GM12878 (cell line): ENCODE data around the gene PHF10. TPM values are rescaled to one million over a fixed set of nuclear protein-coding genes. Genes with fewer than 3 reads are reported as not detected.

Experiments
- MEF2B ChIP-seq: fragments of 450-650 bp; IDR thresholded peaks from 2 replicates; pipeline ENCODE4 v1.6.1; 2018; ENCODE audit warnings: mild to moderate bottlenecking, moderate library complexity; ENCODE audit not compliant: partially characterized antibody, poor library complexity, severe bottlenecking
- NFXL1 ChIP-seq: fragments of 450-650 bp; IDR thresholded peaks from 2 replicates; pipeline ENCODE4 v1.6.1; 2017; ENCODE audit warnings: antibody characterized with exemption, mild to moderate bottlenecking, borderline replicate concordance
- NR2C1 ChIP-seq: fragments of 450-650 bp; IDR thresholded peaks from 2 replicates; pipeline ENCODE4 v1.6.1; 2017; ENCODE audit warnings: antibody characterized with exemption, mild to moderate bottlenecking, moderate library complexity
- polyA plus RNA-seq, 11 experiments: library from polyadenylated mRNA; depleted of rRNA in 4 of 11; unstranded in 6 of 11; stranded (reverse) in 5 of 11; fragments of >200 nt; fragmentation: Nextera tagmentation in 4 of 11; fragmentation: Illumina TruSeq in 1 of 11; extraction: Ambion mirVana in 4 of 11; extraction: Trizol in 1 of 11; gene quantifications; 1 replicate in 1 of 11; 2 replicates in 10 of 11; pipeline versions ENCODE4 v1.2.1 to v1.2.3, GENCODE V29; 2011 to 2016; ENCODE audit warnings: inconsistent platforms in 2 of 11, missing spikeins in 2 of 11, low read depth in 1 of 11
- total RNA-seq, 4 experiments: library from RNA; depleted of rRNA in 3 of 4; stranded (reverse); fragments of >200 nt in 3 of 4; fragmentation: Illumina TruSeq in 1 of 4; extraction: Trizol in 1 of 4; gene quantifications; 2 replicates each; pipeline versions ENCODE4 v1.2.1 to v1.2.3, GENCODE V29; 2013 to 2021
- TF ChIP-seq, protein P1 (sequence below): fragments of 450-650 bp; IDR thresholded peaks from 2 replicates; pipeline ENCODE4 v1.6.1; 2018; ENCODE audit warnings: borderline replicate concordance, mild to moderate bottlenecking; ENCODE audit not compliant: partially characterized antibody
- TF ChIP-seq, protein P2 (sequence below): fragments of 150-350 bp; IDR thresholded peaks from 2 replicates; pipeline ENCODE4 v1.6.1; 2016; ENCODE audit warnings: low read depth, low read length

Gene PHF10
- total and polyA plus RNA-seq, 10 of the 15 experiments (the other 5 are each of a cell fraction or from before 2014, with no cell fraction given) = 3.8 to 35.6 (median 15.8) TPM

DNA sequence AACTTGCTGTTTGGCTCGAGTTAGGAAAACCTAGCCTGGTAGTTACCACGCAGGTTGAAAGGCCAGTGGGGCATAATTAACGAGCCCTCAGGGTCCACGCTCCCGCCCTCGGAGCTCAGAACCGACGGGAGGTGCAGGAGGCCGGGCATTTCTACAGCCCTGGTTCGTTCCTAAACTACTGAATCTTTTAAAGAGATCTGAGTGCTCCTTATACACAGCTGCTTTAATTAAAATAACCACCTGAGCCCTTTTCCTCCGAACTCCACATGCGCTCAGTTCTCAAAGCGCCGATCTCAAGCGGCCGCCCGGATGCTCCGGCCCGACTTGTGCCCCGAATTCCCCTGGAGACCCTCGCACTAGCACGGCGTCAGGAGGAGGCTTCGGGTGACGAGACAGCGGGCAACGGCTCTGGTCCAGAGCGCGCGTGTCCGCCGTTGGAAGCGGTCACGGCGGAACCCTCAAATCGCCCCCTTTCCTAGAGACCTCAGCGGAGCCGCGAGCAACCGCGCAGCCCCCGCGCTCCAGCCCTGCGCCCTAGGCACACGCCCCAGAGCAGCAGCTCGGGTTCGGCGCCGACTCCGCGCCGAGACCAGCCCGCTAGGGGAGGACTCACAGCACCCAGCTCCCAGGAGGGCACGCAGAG, 22.9 kb downstream of the PHF10 start (continued):
- TF ChIP-seq NFXL1 = peak; percentile 96
- TF ChIP-seq, protein P1, sequence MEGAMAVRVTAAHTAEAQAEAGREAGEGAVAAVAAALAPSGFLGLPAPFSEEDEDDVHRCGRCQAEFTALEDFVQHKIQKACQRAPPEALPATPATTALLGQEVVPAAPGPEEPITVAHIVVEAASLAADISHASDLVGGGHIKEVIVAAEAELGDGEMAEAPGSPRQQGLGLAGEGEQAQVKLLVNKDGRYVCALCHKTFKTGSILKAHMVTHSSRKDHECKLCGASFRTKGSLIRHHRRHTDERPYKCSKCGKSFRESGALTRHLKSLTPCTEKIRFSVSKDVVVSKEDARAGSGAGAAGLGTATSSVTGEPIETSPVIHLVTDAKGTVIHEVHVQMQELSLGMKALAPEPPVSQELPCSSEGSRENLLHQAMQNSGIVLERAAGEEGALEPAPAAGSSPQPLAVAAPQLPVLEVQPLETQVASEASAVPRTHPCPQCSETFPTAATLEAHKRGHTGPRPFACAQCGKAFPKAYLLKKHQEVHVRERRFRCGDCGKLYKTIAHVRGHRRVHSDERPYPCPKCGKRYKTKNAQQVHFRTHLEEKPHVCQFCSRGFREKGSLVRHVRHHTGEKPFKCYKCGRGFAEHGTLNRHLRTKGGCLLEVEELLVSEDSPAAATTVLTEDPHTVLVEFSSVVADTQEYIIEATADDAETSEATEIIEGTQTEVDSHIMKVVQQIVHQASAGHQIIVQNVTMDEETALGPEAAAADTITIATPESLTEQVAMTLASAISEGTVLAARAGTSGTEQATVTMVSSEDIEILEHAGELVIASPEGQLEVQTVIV = no peak
- TF ChIP-seq NR2C1 = no peak
- peak; percentile 82 for TF ChIP-seq MEF2B
- TF ChIP-seq, protein P2, sequence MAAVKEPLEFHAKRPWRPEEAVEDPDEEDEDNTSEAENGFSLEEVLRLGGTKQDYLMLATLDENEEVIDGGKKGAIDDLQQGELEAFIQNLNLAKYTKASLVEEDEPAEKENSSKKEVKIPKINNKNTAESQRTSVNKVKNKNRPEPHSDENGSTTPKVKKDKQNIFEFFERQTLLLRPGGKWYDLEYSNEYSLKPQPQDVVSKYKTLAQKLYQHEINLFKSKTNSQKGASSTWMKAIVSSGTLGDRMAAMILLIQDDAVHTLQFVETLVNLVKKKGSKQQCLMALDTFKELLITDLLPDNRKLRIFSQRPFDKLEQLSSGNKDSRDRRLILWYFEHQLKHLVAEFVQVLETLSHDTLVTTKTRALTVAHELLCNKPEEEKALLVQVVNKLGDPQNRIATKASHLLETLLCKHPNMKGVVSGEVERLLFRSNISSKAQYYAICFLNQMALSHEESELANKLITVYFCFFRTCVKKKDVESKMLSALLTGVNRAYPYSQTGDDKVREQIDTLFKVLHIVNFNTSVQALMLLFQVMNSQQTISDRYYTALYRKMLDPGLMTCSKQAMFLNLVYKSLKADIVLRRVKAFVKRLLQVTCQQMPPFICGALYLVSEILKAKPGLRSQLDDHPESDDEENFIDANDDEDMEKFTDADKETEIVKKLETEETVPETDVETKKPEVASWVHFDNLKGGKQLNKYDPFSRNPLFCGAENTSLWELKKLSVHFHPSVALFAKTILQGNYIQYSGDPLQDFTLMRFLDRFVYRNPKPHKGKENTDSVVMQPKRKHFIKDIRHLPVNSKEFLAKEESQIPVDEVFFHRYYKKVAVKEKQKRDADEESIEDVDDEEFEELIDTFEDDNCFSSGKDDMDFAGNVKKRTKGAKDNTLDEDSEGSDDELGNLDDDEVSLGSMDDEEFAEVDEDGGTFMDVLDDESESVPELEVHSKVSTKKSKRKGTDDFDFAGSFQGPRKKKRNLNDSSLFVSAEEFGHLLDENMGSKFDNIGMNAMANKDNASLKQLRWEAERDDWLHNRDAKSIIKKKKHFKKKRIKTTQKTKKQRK = no peak
